NCI-H2029 treated with DMSO at 0.1 percent for 48 hours (cell line): ENCODE data around the gene CPN2.
A peak's percentile ranks its signal among the peaks of the same experiment; 100 is the strongest.

Experiments used
- DNase-seq: peaks from one replicate; lab custom pipeline; 2025; lab: John Stamatoyannopoulos, UW

Gene CPN2

DNA sequence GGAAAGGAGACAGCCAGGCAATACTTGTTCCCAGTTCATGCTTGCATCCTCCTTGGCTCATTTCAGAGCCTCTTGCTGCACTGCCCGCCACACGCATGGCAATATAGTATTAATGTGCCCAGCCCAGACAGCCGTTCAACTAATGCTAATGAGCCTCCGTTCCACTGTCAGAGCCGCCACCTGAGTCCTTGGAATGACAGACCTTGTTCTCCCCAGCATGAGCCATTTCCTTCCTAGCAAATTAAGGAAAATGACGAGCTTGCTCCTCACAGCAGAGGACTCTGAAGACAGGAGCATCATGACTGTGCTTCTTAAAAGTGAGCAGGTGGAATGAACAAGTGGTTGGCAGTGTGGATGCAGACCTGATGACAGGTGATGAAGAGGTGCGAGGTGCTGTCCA is 29.2 kb upstream of the CPN2 start:
- DNase-seq = no peak

DNA sequence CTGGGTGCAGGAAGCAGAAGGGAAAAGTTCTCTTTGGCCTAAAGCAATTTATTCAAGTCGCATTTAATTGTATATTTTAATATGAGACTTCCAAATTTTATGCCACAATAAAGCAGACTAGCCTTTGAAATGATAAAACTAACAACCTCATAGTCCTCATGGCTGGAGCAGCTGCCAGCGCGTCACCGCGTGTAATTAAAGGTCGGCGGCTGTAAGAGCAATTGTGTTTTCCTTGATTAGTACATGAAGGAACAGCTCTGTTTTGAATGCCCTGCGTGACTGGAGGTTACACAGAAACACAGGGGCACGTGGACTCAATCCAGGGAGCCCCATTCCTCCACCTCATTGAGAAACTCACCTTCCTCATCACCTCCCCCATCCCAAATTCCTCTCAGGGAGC is 28.5 kb upstream of the CPN2 start:
- DNase-seq = no peak

DNA sequence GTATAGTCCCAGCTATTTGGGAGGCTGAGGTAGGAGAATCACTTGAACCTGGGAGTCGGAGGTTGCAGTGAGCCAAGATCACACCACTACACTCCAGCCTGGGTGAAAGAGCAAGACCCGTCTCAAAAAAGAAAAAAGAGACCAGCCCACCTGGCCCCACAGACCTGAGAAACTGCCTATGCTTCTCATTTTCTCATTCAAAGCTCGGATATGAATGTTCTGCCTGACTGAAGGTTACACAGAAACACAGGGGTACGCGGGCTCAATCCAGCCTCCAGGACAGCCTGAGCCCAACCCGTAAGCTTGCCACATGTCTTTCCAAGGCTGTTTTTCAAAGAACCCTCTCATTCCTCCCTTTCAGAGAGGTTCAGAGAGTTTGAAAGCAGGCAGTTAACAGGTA is 28.1 kb upstream of the CPN2 start:
- no peak for DNase-seq

DNA sequence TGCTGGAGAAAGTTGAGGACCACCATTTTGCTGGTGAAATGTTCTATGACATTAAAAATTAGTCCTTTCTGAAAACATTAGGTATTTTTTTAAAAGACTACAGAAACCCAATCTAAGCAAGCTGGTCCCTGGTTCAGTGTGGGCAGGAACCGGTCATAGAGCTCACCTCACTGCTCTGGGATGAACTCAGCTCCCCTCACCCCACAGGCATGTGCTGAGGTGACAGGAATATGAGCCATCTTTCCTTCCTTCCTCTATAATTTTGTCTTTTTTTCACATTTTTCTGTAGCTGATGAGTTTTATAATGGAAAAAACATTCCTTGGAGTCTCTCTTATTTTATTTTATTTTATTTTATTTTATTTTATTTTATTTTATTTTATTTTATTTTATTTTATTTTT is 26.6 kb upstream of the CPN2 start:
- no peak for DNase-seq

DNA sequence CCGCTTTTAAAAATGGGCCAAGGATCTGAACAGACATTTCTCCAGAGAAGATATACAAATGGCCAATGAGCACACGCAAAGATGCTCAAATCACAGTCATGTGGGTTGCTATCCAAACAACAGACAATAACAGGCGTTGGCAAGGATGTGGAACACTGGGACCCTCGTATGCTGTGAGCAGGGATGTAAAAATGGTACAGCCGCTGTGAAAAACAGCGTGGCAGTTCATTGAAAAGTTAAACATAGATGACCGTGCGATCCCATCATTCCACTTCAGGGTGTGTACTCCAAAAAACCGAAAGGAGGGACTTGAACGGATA is 25.1 kb upstream of the CPN2 start:
- DNase-seq = no peak

DNA sequence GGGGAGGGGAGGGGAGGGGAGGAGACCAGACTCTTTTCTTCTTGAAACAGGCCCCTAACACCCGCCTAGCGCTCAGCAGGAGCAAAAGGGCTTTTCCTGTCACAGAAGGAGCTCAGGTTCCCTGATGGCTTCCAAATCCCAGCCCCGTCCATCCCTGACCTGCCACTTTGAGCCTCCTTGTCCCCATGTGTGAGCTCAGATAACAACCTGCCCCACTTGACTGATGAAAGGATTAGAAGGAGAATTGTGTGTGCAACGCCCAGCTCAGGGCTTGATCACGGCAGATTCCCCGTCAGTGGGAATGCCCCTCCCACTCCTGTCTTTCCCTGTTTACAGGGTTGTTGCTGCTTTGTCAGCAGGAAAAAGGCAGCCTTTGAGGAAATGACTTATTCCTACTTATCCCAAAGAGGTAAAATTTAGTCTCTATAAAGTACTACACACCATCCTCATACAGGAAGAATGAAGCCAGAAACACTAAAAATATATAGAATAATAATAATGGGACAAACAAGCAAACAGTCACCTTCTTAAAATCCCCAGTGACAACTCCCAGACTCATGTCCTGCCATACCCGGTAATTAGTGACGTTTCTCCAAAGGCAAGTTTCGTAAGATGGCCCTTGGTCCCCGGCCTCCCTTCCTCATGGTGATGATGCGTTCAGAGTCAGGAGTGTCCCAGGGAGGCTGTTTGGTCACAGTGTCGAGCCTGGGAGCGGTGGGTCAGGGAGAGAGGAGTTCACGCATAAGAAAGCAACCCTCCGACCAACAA is 24.5 kb upstream of the CPN2 start:
- DNase-seq = peak; percentile 63

DNA sequence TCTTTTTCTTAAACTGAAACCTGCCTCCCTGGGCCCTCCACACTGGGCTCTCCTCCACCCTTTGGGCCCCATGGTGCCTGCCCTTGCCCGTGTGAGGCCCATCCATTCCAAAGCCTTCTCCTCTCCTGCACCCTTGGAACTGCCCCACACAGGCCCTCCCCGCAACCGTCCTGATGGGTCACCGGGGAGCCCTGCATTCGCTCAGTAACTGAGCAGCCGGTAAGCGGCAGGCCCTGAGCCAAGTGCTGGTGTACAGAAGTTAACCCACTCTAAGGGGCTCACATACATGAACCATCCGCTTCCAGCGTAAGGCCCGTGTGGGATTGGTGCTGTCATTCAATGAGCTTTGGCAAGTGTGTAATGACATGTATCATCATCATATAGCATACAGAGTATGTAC is 23.8 kb upstream of the CPN2 start:
- no peak for DNase-seq

DNA sequence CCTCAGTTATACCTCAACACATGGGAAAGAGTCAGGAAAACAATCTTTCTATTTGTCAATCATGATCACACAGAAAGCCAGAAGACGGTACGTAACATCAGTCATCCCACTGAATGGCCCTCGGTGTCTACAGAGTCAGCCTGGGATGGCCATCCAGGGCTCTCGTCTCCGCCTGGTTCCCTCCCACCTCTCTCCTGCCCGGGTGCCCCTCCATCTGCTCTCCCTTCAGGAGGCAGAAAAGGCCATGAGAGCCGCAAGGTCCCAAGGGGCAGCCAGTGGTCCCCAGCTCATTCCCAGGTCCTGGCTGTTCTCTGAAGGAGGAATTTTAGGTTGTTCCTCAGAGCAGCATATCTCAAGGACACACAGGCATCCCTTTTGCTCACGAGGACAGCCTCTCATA is 22.8 kb upstream of the CPN2 start:
- DNase-seq = no peak

DNA sequence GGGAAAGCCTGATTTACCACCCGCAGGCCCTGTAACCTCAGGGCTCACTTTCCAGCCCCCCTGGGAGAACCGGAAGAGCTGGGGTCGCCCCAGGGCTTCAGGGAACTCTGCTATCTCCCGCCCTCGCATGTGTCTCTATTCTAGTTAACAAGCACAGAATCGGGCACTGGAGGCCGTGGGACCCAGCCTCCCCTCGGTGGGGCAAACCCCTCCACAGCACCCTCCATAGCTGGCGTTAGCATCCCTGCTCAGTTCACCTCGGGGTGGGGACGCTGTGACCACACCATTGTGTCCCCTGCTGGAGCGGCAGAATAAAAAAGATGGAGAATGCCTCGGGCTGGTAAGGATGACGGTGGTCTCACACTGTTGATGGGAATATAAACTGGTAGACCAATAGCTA is 21.9 kb upstream of the CPN2 start:
- DNase-seq = no peak

DNA sequence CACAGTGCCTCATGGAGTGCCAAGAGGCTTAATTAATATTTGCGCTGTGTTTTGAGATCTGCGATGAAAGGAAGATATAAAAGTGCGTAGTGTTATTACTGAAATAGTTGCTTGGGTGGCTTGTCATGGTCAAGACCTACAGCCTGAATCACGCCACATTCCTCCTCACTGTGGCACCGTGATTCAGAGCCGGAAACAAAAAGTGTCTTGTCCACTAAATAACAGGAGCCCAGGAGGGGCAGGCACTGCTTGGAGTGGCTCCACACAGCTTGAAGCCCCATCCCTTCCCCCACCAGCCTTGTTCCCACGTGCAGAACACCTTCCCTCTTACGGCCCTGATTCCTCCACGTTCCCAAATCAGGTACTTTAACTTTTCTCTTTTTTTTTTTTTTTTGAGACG is 19.6 kb upstream of the CPN2 start:
- DNase-seq = no peak

DNA sequence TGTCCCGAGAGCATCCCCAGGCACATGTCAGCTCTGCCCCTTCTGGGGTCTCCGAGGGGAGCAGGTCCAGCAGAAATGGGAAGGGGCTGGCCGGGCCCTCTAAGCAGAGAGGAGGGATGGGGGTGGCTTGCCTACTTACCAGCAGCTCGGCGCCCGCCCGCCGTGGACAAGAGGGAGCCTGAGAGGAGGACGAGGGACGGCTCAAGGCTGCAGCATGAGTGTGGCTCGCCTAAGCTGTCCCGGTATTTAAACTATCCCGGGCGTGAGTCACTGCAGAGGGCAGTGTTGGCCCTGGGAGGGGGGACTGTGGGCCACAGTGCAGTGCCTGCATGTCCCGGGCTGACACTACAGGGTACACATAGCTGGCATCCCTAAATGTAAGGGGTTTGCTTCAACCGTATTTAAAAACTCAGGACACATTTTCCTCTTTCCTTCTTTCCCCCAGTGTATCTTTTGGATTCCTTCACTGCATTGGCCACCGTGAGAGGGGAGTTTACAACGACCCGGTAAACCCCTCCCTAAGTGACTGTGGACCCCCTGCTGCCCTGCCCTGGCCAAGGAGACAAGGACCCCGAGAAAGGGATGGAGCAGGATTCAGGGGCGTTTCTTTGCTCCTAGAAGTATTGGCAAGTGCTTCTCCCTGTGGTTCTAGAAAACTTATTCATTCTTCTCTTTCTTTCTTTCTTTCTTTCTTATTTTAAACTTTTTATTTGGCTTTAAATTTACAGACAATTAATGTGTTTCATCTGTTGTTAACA is 18.6 kb upstream of the CPN2 start, which contains the start of gene LRRC15:
Gene LRRC15 (minus strand): TSS at position 222 of the 758 bp plus-strand sequence. CDS start 8,700 bp downstream, outside the sequence.
- no peak for DNase-seq

DNA sequence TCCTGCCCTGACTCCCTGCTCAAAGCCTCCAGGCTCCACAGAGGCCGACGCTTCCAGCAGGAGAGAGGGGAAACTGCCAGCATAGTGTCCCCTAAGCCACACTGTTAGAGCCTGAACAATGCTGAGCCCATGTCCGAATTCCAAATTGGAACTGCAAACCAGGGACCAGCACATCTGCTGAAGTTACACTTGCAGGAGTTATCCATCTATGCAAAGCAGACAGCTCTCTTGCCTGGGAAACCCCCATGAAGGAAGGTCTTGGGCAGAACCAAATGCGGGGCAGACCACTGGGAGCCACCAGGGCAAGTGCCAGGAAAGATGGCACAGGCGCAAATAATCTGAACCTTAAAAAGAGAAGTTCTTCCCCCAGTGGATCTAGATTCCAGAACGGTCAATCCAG is 17.8 kb upstream of the CPN2 start:
- DNase-seq = no peak

DNA sequence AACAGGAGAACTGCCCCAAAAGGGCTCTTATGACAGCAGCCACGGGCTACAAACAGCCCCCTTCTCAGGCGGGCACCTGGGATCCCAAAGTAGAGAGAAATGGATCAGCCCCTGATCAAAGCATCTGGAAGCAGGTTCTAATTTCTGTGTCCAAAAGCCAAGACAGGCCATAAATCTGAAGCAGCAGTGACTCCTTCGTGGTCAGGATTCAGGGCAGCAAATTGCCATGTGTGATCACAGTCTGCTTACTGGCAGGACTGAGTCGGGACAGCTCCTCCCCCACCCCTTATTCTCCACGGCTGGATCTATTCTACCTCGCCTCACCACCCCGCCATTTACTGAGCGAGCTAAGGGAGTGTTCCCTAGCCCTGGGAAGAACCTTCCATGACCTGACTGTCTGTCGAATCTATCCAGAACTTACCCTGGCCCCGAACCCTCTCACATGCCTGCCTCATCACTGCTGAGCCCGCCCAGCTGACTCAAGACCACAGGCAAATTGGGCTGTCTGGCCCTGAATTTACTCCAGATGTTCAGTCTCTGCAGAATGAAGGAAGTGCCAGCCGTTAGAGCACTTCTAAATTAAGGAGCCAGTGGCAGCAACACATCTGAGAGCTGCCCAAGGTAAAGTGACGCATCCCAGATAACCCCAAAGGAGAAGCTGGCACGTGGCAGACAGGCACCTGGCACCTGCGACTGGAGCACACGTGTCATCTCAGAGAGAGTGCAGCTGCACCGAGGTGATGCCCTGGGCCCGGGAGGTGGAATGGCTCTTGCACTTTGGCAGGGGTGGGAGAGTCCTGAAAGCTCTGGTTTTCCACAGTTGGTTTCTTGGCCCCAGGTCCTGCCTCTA is 17.1 kb upstream of the CPN2 start:
- no peak for DNase-seq

DNA sequence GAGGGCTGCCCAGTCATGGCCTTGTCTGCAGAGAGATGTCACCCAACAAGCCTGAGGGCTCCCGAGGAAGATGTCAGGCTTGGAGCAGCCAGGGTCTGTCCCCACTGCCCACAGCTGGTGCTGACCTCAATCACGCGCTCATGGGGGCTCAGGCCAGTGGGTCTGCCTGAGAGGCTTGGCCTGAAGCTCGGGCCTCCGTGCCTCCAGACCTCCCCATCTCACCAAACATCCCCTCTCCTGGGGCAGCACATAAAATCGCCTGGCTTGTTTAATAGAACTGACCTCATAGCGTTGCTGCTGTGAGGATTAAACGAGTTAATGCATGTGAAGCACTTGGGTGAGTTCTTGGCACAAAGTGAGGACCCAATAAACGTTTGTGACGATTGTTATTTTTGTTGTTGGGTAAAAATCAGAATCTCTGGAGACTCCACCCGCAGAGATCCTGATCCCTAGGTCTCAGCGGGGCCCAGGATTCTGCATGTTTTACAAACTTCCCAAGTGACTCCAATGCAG is 14.9 kb upstream of the CPN2 start:
- no peak for DNase-seq

DNA sequence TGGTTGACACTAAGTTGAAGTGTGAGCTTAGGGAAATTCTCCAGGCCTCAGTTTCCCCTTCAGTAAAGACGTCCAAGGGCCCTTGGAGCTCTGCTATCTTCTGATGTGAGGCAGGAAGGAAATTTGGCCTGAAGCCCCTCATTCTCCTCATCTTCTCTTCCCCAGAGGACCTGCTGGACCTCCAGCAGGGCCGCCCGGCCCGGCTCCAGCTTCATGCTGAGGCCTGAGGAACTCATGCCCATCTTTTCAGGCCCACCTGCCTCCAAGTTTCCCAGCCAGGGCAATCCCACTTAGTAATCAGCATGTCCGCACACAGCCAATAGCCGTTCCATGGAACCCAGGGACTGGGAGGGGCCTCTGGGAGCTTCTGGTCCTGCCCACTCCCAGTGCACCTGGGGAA is 14.4 kb upstream of the CPN2 start:
- no peak for DNase-seq

DNA sequence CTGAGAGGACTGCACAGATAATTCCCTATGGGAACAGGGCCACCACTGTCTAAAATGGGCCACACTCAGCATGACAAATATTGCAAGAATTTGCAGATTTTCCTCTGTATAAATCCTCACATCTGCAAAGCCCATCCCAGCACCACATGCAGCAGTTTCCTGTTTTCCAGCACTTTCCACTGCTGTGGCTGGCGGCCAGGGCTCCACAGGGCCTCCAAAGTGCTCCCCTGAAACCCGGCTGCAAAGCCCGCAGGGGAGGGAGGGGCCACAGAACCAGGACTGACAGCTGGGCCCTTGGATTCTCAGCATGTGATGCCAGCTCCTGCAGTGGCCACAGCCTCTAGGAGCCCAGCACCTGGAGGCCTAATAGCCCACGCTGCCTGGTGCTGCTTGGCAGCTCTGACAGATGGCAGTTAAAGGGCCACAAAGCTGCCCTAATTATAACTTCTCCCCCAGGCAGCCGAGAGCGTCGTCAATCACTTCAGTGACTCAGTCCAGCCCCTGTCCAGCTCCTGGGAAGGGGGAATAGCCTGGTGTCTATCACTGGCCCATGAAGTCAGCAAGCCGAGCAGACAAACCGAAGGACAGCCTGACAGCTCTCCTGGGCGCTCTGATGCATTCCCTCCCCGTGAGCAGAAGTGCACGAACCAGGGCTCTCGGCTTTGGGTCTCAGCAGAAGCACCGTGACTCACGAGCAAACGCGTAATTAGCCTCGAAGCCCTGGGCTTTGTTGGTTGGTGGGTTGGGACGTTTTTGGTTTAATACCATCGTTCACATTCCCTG is 13.7 kb upstream of the CPN2 start:
- no peak for DNase-seq

DNA sequence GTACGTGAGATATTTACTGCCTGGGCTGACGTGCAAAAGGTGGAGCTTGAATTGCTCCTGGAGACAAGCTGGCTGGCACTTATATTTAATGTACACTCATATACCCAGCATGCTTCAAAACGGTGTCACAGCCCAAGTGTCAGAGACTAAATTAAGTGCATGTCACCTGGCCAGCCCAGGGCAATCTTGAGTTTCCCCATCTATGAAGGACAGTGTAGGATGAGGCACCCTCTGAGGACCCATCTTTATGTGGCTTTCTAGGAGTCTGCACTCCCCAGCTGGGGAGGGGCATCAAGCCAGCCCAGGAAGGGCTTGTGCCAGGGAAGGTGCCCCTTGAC is 13.2 kb upstream of the CPN2 start:
- DNase-seq = no peak

DNA sequence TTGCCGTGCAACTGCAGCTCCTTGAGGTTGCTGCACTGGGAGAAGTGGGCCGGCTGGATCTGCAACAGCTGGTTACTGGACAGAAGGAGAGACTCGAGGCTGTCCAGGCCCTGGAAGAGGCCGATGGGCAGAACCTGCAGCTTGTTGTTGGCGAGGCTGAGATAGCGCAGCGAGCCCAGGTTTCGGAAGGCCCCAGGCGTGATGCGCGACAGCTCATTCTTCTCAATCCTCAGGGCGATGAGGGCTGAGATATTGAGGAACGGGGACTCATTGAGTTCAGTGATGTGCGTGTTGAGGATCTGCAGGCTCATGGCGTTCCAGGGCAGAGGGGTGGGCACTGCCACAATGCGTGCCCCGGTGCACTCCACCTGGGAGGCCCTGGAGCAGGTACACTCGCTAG is 9.4 kb upstream of the CPN2 start:
- no peak for DNase-seq

DNA sequence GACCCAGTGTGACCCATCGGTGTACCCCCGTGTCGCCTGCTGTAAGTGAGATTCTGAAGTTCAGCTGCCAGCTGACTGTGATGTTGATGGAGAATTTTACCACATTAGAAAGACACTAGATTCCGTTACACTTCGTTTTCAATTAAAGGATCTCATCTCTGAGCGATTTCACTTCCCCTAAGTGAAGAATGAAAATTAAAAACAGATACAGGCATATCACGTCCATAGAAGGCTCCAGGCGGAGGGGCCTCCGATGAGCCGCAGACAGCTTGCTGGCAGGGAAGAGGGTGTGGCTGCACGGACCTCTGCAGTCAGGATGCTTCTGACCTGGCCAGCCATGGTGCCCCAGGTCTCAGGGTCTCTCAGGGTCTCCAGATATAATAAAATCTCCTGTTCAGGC is 6.6 kb upstream of the CPN2 start:
- DNase-seq = no peak

DNA sequence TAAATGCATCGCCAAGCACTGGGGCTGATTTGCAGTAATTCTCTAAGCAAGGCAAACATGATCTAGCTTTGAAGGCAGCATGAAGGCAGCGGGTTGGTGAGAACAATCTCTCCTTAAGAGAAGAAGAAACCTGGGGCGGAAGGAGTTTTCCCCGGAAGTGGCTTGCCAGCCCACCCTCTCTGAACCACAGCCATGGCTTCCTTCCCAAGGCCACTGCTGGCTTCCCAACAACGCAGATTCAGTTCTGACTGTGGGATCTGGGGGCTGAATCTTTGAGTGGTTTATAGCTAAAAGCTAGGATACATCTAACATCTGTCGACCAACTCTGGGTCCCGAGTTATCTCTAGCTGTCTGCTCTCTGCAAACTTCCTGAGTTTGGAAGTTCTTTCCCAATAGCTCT is 4.3 kb upstream of the CPN2 start:
- DNase-seq = no peak

DNA sequence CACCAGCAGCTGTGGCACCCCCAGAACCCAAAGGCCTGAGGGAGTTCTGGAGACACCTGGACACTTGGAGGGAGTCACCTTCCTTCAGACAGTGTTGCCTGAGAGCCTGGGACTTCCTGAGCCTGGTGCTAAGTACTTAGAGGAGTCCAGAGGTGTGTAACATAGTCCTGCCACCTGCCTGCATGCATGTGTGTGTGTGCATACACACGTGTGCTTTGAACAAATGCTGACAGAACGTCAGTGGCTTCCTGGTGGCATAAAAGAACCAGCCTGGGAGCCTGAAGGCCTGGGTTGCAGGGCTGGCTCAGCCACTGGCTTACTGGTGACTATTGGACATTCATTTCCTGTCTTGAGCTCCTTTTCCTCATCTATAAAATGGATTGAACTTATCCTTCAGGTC is 3.2 kb upstream of the CPN2 start:
- DNase-seq = no peak

DNA sequence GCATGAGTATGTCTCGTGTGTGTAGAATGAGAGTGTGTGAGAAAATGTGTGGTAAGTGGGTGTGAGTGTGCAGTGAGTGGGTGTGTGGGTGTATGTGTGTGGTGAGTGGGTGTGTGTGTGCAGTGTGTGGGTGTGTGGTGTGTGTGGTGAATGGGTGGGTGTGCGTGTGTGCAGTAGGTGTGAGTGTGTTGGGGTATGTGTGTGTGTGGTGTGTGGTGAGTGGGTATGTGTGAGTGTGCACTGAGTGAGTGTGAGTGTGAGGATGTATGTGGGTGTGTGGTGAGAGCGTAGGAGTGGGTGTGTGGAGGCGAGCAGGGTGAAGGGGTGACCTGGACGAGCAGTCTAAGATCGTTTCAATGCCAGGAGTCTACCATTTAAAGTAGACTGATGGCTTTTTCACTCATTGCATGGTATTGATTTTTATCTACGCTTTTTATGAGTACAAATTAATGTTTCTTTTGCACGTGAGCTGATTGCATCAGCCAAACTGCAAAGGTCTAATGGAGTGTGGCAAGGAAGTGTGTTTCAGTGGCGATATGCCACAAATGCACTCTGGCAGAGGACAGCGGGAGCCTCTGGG is 1.6 kb upstream of the CPN2 start:
- DNase-seq = no peak
